ENCODE results near the gene ARPP19. TPM values are rescaled to one million over a fixed set of nuclear protein-coding genes. Genes with fewer than 3 reads are reported as not detected.
"Not testable (repeated sequence)": the region's sequence is repeated elsewhere in the genome, so short reads cannot be mapped to it uniquely, and the experiment has no call there.

ARPP19 gene
- total and polyA plus RNA-seq, 2 of the 4 experiments (the other 2 are of a cell fraction), result 33.4 to 65.2 TPM

DNA sequence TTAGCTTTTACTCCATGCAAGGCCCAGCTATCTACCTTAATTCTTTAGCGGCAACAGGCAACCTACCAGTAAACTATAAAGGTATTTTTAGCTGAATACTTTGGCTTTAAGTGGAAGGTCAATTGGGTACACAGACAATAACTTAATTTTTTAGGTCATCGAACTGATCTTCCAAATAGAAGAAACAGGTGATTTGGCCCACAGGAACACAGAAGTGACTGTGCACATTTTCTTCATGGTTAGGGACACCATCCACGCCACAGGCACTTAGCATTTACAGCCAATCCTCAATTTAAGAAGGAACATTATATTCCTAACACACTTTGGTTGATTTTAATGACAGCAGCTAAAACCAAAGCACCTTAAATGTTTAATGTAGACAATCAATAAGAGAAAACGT, 1.9 kb downstream of the ARPP19 start:
- H3K56ac ChIP-seq (ENCODE audit: extremely low read depth, insufficient read depth, low read length), result no peak overlapping the region
- peak overlapping the region; percentile 98 for H3K4me2 ChIP-seq (ENCODE audit: low read depth, low read length)
- no peak overlapping the region for H2AK9ac ChIP-seq (replicated peaks; ENCODE audit: low read depth, low read length, poor library complexity)
- peaks cover 1% of the 10 kb centered on the region; the same call in 1 of the 2 replicates for H3K36me3 ChIP-seq (ENCODE audit: control insufficient read depth, insufficient read depth, low read length)
- H3K79me1 ChIP-seq (ENCODE audit: low read depth in 1 of 2, low read length in 2 of 2), result peaks cover 0 to 10% of the 10 kb centered on the region in 2 experiments; a peak in 1 of 4 replicates
- no peak overlapping the region for H2BK5ac ChIP-seq (ENCODE audit: low read depth, low read length, poor library complexity, severe bottlenecking)
- H3K4ac ChIP-seq (ENCODE audit: low read depth, low read length), result 0 out of 2 replicates have a peak overlapping the region, but pooled peaks have one; percentile 1
- TF ChIP-seq NFE2L2 (IDR thresholded peaks at IDR 0.05; ENCODE audit: low read depth, low read length) (0 out of 2 replicates have a peak, but pooled peaks have one; percentile 34), SMC3 (IDR thresholded peaks at IDR 0.05; ENCODE audit: low read depth, low read length) (no peak), RAD21 (IDR thresholded peaks at IDR 0.05; ENCODE audit: low read length) (no peak), MXI1 (IDR thresholded peaks at IDR 0.05; ENCODE audit: borderline replicate concordance, low read depth, low read length) (no peak), MAZ (IDR thresholded peaks at IDR 0.05; ENCODE audit: borderline replicate concordance, low read depth, low read length) (no peak), CEBPB (IDR thresholded peaks at IDR 0.05; ENCODE audit: low read depth, low read length) (no peak)
- ChIA-PET POLR2A (ENCODE audit: unreplicated experiment) (no interaction called here), CTCF (interaction anchor here (0.6 kb wide), 1 partner anchor 58 kb away, joined by 14 read pairs; no protein-coding TSS in a partner anchor)
- intact Hi-C loops (cut with micrococcal nuclease), result loop anchor here (5.0 to 10.0 kb wide), 2 partner anchors 168 to 235 kb away; no protein-coding TSS in a partner anchor
- H3K27me3 ChIP-seq (ENCODE audit: control insufficient read depth, insufficient read depth, low read length), result no peaks in the 10 kb centered on the region
- WGBS, 2 experiments (ENCODE audit: extremely low coverage in 2 of 2, insufficient read length in 1 of 2), result 100% methylated on average over 1 of the region's 4 CpGs; no CpG with 5 or more reads in 1 of the 2 experiments
- BruUV-seq (replicated peaks), result no TSS peak
- H3K9ac ChIP-seq (ENCODE audit: low read depth, low read length), result no peak overlapping the region
- peak overlapping the region; percentile 11; the same call in 1 of the 2 replicates for H3K23ac ChIP-seq (ENCODE audit: low read depth, low read length)
- no peak overlapping the region for H4K91ac ChIP-seq (ENCODE audit: insufficient read depth, low read depth, low read length)
- no peaks in the 10 kb centered on the region for H3K9me3 ChIP-seq (ENCODE audit: control insufficient read depth, insufficient read depth, low read length)
- no peak overlapping the region for H2BK15ac ChIP-seq (ENCODE audit: low read depth, low read length)
- H3K14ac ChIP-seq (replicated peaks; ENCODE audit: low read depth, low read length), result 0 out of 2 replicates have a peak overlapping the region, but pooled peaks have one; percentile 43
- no peak overlapping the region for H2AFZ ChIP-seq (replicated peaks; ENCODE audit: low read length, poor library complexity)
- DNase-seq (no peak), ATAC-seq (ENCODE audit: low read depth) (no peak)
- no peak overlapping the region for H2BK120ac ChIP-seq (ENCODE audit: low read depth, low read length)
- H4K5ac ChIP-seq (ENCODE audit: low read depth, low read length), result no peak overlapping the region
- H2BK20ac ChIP-seq (ENCODE audit: low read depth, low read length), result no peak overlapping the region
- H3K9me1 ChIP-seq (ENCODE audit: insufficient read depth, low read length), result peaks cover 9% of the 10 kb centered on the region
- H3K4me1 ChIP-seq (ENCODE audit: control insufficient read depth, insufficient read depth, low read length), result peaks cover 5% of the 10 kb centered on the region
- dilution Hi-C loops (cut with HindIII; ENCODE audit: low sequenced_read_pairs, unreplicated experiment), result no loop called here
- no peak overlapping the region for H4K8ac ChIP-seq (ENCODE audit: low read depth in 2 of 2, low read length in 2 of 2)
- no peak overlapping the region for H3K18ac ChIP-seq (ENCODE audit: low read depth, low read length)
- H3K27ac ChIP-seq (ENCODE audit: insufficient read depth, low read length), result no peak overlapping the region
- peaks cover 54% of the 10 kb centered on the region for H4K20me1 ChIP-seq (ENCODE audit: insufficient read depth, low read length)
- H2AK5ac ChIP-seq (ENCODE audit: low read depth, low read length), result no peak overlapping the region
- H3K4me3 ChIP-seq (ENCODE audit: insufficient read depth, low read depth, low read length), result no peak overlapping the region
- in situ Hi-C loops (cut with MboI; ENCODE audit: low sequenced_read_pairs), result no loop called here

DNA sequence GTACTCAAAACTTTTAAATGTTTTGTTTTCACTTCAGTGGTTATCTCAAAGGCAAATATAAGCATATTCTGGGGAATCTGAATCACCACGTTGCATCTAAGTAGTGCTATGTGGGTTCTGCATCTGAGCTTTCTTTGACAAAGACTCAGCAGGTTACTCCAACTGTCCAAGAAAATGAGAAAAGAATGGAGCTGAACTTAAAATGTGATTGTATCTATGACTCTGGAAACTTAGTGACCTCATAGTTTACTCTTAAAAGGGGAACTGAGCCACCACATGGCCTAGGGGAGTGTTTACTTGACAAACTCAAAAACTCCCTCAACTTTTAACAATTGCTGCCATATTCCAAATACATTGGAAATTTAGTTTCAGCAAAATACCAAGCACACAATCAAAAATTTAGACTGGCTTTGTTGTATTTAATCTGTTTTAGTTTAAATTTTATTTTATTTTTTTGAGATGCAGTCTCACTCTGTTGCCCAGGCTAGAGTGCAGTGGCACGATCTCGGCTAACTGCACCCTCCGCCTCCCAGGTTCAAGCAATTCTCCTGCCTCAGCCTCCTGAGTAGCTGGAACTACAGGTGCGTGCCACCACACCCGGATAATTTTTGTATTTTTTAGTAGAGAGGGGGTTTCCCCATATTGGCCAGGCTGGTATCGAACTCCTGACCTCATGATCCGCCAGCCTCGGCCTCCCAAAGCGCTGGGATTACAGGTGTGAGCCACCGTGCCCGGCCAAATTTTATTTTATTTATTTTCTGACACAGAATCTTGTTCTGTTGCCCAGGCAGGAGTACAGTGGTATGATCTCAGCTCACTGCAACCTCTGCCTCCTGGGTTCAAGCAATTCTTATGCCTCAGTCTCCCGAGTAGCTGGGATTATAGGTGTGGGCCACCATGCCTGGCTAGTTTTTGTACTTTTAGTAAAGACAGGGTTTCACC, 3.1 kb downstream of the ARPP19 start:
- H3K23ac ChIP-seq (ENCODE audit: low read depth, low read length); H3K27me3 ChIP-seq (ENCODE audit: control insufficient read depth, insufficient read depth, low read length); H2AK5ac ChIP-seq (ENCODE audit: low read depth, low read length); H3K36me3 ChIP-seq (ENCODE audit: control insufficient read depth, insufficient read depth, low read length); H2BK20ac ChIP-seq (ENCODE audit: low read depth, low read length); H2BK5ac ChIP-seq (ENCODE audit: low read depth, low read length, poor library complexity, severe bottlenecking); H3K4me1 ChIP-seq (ENCODE audit: control insufficient read depth, insufficient read depth, low read length); H2BK120ac ChIP-seq (ENCODE audit: low read depth, low read length); H3K4ac ChIP-seq (ENCODE audit: low read depth, low read length); H2BK15ac ChIP-seq (ENCODE audit: low read depth, low read length); H2AFZ ChIP-seq (replicated peaks; ENCODE audit: low read length, poor library complexity); H3K4me3 ChIP-seq (ENCODE audit: insufficient read depth, low read depth, low read length); H4K91ac ChIP-seq (ENCODE audit: insufficient read depth, low read depth, low read length); H3K9me3 ChIP-seq (ENCODE audit: control insufficient read depth, insufficient read depth, low read length); POLR2A ChIA-PET (ENCODE audit: unreplicated experiment); dilution Hi-C loops (cut with HindIII; ENCODE audit: low sequenced_read_pairs, unreplicated experiment); H3K14ac ChIP-seq (replicated peaks; ENCODE audit: low read depth, low read length); H3K56ac ChIP-seq (ENCODE audit: extremely low read depth, insufficient read depth, low read length); H2AK9ac ChIP-seq (replicated peaks; ENCODE audit: low read depth, low read length, poor library complexity); H4K5ac ChIP-seq (ENCODE audit: low read depth, low read length); BruUV-seq (replicated peaks); H3K9ac ChIP-seq (ENCODE audit: low read depth, low read length); H3K27ac ChIP-seq (ENCODE audit: insufficient read depth, low read length); H4K8ac ChIP-seq (ENCODE audit: low read depth in 2 of 2, low read length in 2 of 2); H3K18ac ChIP-seq (ENCODE audit: low read depth, low read length); in situ Hi-C loops (cut with MboI; ENCODE audit: low sequenced_read_pairs): not testable (repeated sequence)
- H4K20me1 ChIP-seq (ENCODE audit: insufficient read depth, low read length), result peaks cover 62% of the 10 kb centered on the region
- intact Hi-C loops (cut with micrococcal nuclease), result loop anchor here (2.0 to 10.0 kb wide), 4 partner anchors 77 to 233 kb away; partner anchors contain the start of gene ATOSA
- ATAC-seq (ENCODE audit: low read depth) (peak; percentile 24), DNase-seq (peak; percentile 76)
- peaks cover 0 to 12% of the 10 kb centered on the region in 2 experiments; a peak in 2 of 4 replicates for H3K79me1 ChIP-seq (ENCODE audit: low read depth in 1 of 2, low read length in 2 of 2)
- WGBS, 2 experiments (ENCODE audit: extremely low coverage in 2 of 2, insufficient read length in 1 of 2), result 98% methylated on average over 6 of the region's 13 CpGs; no CpG with 5 or more reads in 1 of the 2 experiments
- peak overlapping the region; percentile 3; the same call in 1 of the 2 replicates for H3K4me2 ChIP-seq (ENCODE audit: low read depth, low read length)
- CTCF ChIA-PET, result interaction anchor here (0.5 to 1.8 kb wide), 4 partner anchors 11 to 309 kb away, joined by 3 to 5 read pairs (median 4); no protein-coding TSS in a partner anchor
- peaks cover 10% of the 10 kb centered on the region for H3K9me1 ChIP-seq (ENCODE audit: insufficient read depth, low read length)

Measured in IMR-90 (cell line).